ENCODE measurements around the gene ST6GALNAC3.
"Not testable (repeated sequence)": the region's sequence is repeated elsewhere in the genome, so short reads cannot be mapped to it uniquely, and the experiment has no call there.

Gene ST6GALNAC3

GRCh38 chr1:76229279-76230005 lies 154.9 kb downstream of the ST6GALNAC3 start:
- no peaks in the 10 kb centered on the region for H3K36me3 ChIP-seq (ENCODE audit: control insufficient read depth in 2 of 2, insufficient read depth in 2 of 2, low read length in 2 of 2)
- H3K9me3 ChIP-seq (ENCODE audit: control insufficient read depth in 2 of 2, low read length in 2 of 2): no peaks in the 10 kb centered on the region
- H3K4me3 ChIP-seq (ENCODE audit: low read length in 2 of 2): no peak overlapping the region
- no peaks in the 10 kb centered on the region for H3K4me1 ChIP-seq (ENCODE audit: control insufficient read depth in 2 of 2, insufficient read depth in 2 of 2, low read length in 2 of 2)
- H3K27ac ChIP-seq (ENCODE audit: low read depth in 2 of 2, low read length in 2 of 2): no peak overlapping the region
- H3K9ac ChIP-seq (ENCODE audit: low read depth in 1 of 2, low read length in 2 of 2): no peak overlapping the region
- no peaks in the 10 kb centered on the region for H3K27me3 ChIP-seq (ENCODE audit: control insufficient read depth in 2 of 2, insufficient read depth in 2 of 2, low read length in 2 of 2)

GRCh38 chr1:76230842-76231281 lies 156.3 kb downstream of the ST6GALNAC3 start:
- no peak overlapping the region for H3K4me3 ChIP-seq (ENCODE audit: low read length in 2 of 2)
- no peaks in the 10 kb centered on the region for H3K9me3 ChIP-seq (ENCODE audit: control insufficient read depth in 2 of 2, low read length in 2 of 2)
- no peaks in the 10 kb centered on the region for H3K4me1 ChIP-seq (ENCODE audit: control insufficient read depth in 2 of 2, insufficient read depth in 2 of 2, low read length in 2 of 2)
- H3K27me3 ChIP-seq (ENCODE audit: control insufficient read depth in 2 of 2, insufficient read depth in 2 of 2, low read length in 2 of 2): no peaks in the 10 kb centered on the region
- H3K36me3 ChIP-seq (ENCODE audit: control insufficient read depth in 2 of 2, insufficient read depth in 2 of 2, low read length in 2 of 2): no peaks in the 10 kb centered on the region
- no peak overlapping the region for H3K9ac ChIP-seq (ENCODE audit: low read depth in 1 of 2, low read length in 2 of 2)
- H3K27ac ChIP-seq (ENCODE audit: low read depth in 2 of 2, low read length in 2 of 2): no peak overlapping the region

DNA sequence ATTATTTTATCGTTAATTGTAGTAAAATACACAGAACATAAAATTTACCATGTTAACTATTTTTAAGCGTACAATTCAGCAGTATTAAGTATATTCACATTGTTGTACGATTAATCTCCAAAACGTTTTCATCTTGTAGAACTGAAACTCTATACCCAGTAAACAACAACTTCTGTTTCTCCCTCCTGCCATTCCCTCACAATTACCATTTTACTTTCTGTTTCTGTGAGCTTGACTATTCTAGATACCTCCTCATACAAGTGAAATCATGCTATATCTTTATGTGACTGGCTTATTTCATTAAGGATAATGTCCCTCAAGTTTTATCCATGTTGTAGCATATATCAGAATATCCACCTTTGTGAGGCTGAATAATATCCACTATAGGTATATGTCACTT lies 156.8 kb downstream of the ST6GALNAC3 start:
- Histone ChIP-seq H3K9me3 (ENCODE audit: control insufficient read depth in 2 of 2, low read length in 2 of 2) (no peaks in the 10 kb centered on the region), H3K27ac (ENCODE audit: low read depth in 2 of 2, low read length in 2 of 2) (no peak overlapping the region), H3K27me3 (ENCODE audit: control insufficient read depth in 2 of 2, insufficient read depth in 2 of 2, low read length in 2 of 2) (no peaks in the 10 kb centered on the region), H3K36me3 (ENCODE audit: control insufficient read depth in 2 of 2, insufficient read depth in 2 of 2, low read length in 2 of 2) (no peaks in the 10 kb centered on the region), H3K9ac (ENCODE audit: low read depth in 1 of 2, low read length in 2 of 2) (no peak overlapping the region), H3K4me3 (ENCODE audit: low read length in 2 of 2) (no peak overlapping the region), H3K4me1 (ENCODE audit: control insufficient read depth in 2 of 2, insufficient read depth in 2 of 2, low read length in 2 of 2) (no peaks in the 10 kb centered on the region)

DNA sequence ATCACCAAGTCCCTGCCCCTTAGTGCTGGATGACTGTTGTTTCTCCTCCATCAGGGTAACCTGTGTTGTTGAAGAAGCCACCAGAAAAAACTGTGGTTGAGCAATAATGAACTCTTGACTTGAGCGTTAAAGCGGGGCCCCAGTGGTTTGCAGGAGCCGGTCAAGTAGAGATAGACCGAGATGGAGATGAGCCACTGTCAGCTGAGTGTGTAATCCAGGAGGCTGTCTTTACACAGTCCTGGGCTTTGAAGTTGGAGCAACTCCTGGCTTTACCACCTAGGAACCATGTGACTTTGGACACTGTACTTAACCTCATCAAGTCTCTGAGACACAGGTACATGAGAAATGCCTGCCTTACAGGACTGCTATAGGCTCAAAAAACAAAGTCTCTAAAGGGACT lies 158.1 kb downstream of the ST6GALNAC3 start:
- Histone ChIP-seq H3K27me3 (ENCODE audit: control insufficient read depth in 2 of 2, insufficient read depth in 2 of 2, low read length in 2 of 2) (no peaks in the 10 kb centered on the region), H3K4me3 (ENCODE audit: low read length in 2 of 2) (no peak overlapping the region), H3K9ac (ENCODE audit: low read depth in 1 of 2, low read length in 2 of 2) (no peak overlapping the region), H3K36me3 (ENCODE audit: control insufficient read depth in 2 of 2, insufficient read depth in 2 of 2, low read length in 2 of 2) (no peaks in the 10 kb centered on the region), H3K4me1 (ENCODE audit: control insufficient read depth in 2 of 2, insufficient read depth in 2 of 2, low read length in 2 of 2) (no peaks in the 10 kb centered on the region), H3K9me3 (ENCODE audit: control insufficient read depth in 2 of 2, low read length in 2 of 2) (no peaks in the 10 kb centered on the region), H3K27ac (ENCODE audit: low read depth in 2 of 2, low read length in 2 of 2) (no peak overlapping the region)

- H3K4me1 ChIP-seq (ENCODE audit: control insufficient read depth in 2 of 2, insufficient read depth in 2 of 2, low read length in 2 of 2): no peaks in the 10 kb centered on the region
- H3K36me3 ChIP-seq (ENCODE audit: control insufficient read depth in 2 of 2, insufficient read depth in 2 of 2, low read length in 2 of 2): no peaks in the 10 kb centered on the region
- no peak overlapping the region for H3K27ac ChIP-seq (ENCODE audit: low read depth in 2 of 2, low read length in 2 of 2)
- H3K27me3 ChIP-seq (ENCODE audit: control insufficient read depth in 2 of 2, insufficient read depth in 2 of 2, low read length in 2 of 2): no peaks in the 10 kb centered on the region
- H3K9me3 ChIP-seq (ENCODE audit: control insufficient read depth in 2 of 2, low read length in 2 of 2): no peaks in the 10 kb centered on the region
- no peak overlapping the region for H3K9ac ChIP-seq (ENCODE audit: low read depth in 1 of 2, low read length in 2 of 2)
- H3K4me3 ChIP-seq (ENCODE audit: low read length in 2 of 2): no peak overlapping the region
These were observed 159.5 kb downstream of the ST6GALNAC3 start for GRCh38 chr1:76234061-76234460.

GRCh38 chr1:76237211-76237610 lies 162.7 kb downstream of the ST6GALNAC3 start:
- Histone ChIP-seq H3K4me3 (ENCODE audit: low read length in 2 of 2) (no peak overlapping the region), H3K4me1 (ENCODE audit: control insufficient read depth in 2 of 2, insufficient read depth in 2 of 2, low read length in 2 of 2) (no peaks in the 10 kb centered on the region), H3K36me3 (ENCODE audit: control insufficient read depth in 2 of 2, insufficient read depth in 2 of 2, low read length in 2 of 2) (no peaks in the 10 kb centered on the region), H3K27ac (ENCODE audit: low read depth in 2 of 2, low read length in 2 of 2) (no peak overlapping the region), H3K27me3 (ENCODE audit: control insufficient read depth in 2 of 2, insufficient read depth in 2 of 2, low read length in 2 of 2) (no peaks in the 10 kb centered on the region), H3K9ac (ENCODE audit: low read depth in 1 of 2, low read length in 2 of 2) (no peak overlapping the region), H3K9me3 (ENCODE audit: control insufficient read depth in 2 of 2, low read length in 2 of 2) (no peaks in the 10 kb centered on the region)

DNA sequence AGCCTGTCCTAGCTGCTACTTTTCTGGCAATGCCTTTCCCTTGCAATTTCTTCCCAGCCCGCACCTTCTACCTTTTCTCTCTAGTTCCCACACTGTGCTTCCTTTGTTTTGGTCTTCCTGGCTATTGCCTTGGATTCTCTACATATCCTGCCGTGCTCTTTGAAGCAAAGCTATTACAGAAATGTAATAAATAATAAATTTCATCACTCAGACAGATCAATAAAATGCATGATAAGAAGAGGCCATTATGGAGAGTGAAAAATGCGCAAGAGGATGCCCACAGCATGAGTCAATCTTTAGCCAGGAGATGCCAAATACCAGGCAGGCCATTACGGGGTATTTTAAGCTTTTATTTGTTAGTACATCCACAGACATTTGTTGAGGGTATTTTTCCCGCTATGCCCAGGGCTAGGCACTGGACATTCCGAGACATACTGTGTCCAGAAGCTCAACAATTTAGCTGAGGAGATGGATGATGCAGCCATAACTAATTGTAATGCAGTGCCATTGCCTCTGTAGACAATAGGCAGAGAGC lies 163.6 kb downstream of the ST6GALNAC3 start:
- H3K27me3 ChIP-seq (ENCODE audit: control insufficient read depth in 2 of 2, insufficient read depth in 2 of 2, low read length in 2 of 2): no peaks in the 10 kb centered on the region
- H3K9ac ChIP-seq (ENCODE audit: low read depth in 1 of 2, low read length in 2 of 2): no peak overlapping the region
- H3K27ac ChIP-seq (ENCODE audit: low read depth in 2 of 2, low read length in 2 of 2): no peak overlapping the region
- no peaks in the 10 kb centered on the region for H3K4me1 ChIP-seq (ENCODE audit: control insufficient read depth in 2 of 2, insufficient read depth in 2 of 2, low read length in 2 of 2)
- H3K9me3 ChIP-seq (ENCODE audit: control insufficient read depth in 2 of 2, low read length in 2 of 2): no peaks in the 10 kb centered on the region
- no peaks in the 10 kb centered on the region for H3K36me3 ChIP-seq (ENCODE audit: control insufficient read depth in 2 of 2, insufficient read depth in 2 of 2, low read length in 2 of 2)
- H3K4me3 ChIP-seq (ENCODE audit: low read length in 2 of 2): no peak overlapping the region

DNA sequence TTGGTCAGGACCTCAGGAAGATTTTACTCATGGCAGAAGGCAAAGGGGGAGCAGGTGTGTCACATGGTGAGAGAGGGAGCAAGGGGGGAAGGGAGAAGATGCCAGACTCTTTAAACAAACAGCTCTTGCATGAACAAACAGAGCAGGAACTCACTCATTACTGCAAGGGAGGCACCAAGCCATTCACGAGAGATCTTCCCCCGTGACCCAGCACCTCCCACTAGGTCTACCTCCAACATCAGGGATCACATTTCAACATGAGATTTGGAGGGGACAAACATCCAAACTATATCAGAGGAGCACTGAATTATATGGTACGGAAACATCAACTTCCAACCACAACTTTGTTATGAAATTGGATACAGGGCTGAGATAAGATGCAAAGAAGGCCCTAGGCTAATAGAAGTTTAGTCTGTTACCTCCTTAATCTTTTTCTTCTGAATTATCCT lies 164.9 kb downstream of the ST6GALNAC3 start:
- Histone ChIP-seq H3K36me3 (ENCODE audit: control insufficient read depth in 2 of 2, insufficient read depth in 2 of 2, low read length in 2 of 2) (no peaks in the 10 kb centered on the region), H3K27ac (ENCODE audit: low read depth in 2 of 2, low read length in 2 of 2) (no peak overlapping the region)

GRCh38 chr1:76240316-76240715 lies 165.8 kb downstream of the ST6GALNAC3 start:
- Histone ChIP-seq H3K36me3 (ENCODE audit: control insufficient read depth in 2 of 2, insufficient read depth in 2 of 2, low read length in 2 of 2) (no peaks in the 10 kb centered on the region), H3K27ac (ENCODE audit: low read depth in 2 of 2, low read length in 2 of 2) (no peak overlapping the region), H3K9ac (ENCODE audit: low read depth in 1 of 2, low read length in 2 of 2) (no peak overlapping the region), H3K4me1 (ENCODE audit: control insufficient read depth in 2 of 2, insufficient read depth in 2 of 2, low read length in 2 of 2) (no peaks in the 10 kb centered on the region), H3K27me3 (ENCODE audit: control insufficient read depth in 2 of 2, insufficient read depth in 2 of 2, low read length in 2 of 2) (no peaks in the 10 kb centered on the region), H3K9me3 (ENCODE audit: control insufficient read depth in 2 of 2, low read length in 2 of 2) (no peaks in the 10 kb centered on the region), H3K4me3 (ENCODE audit: low read length in 2 of 2) (no peak overlapping the region)

More for the DNA sequence above, 164.9 kb downstream of the ST6GALNAC3 start:
- H3K4me3 ChIP-seq (ENCODE audit: low read length in 2 of 2): no peak overlapping the region
- no peak overlapping the region for H3K9ac ChIP-seq (ENCODE audit: low read depth in 1 of 2, low read length in 2 of 2)
- H3K9me3 ChIP-seq (ENCODE audit: control insufficient read depth in 2 of 2, low read length in 2 of 2): no peaks in the 10 kb centered on the region
- H3K27me3 ChIP-seq (ENCODE audit: control insufficient read depth in 2 of 2, insufficient read depth in 2 of 2, low read length in 2 of 2): no peaks in the 10 kb centered on the region
- no peaks in the 10 kb centered on the region for H3K4me1 ChIP-seq (ENCODE audit: control insufficient read depth in 2 of 2, insufficient read depth in 2 of 2, low read length in 2 of 2)

DNA sequence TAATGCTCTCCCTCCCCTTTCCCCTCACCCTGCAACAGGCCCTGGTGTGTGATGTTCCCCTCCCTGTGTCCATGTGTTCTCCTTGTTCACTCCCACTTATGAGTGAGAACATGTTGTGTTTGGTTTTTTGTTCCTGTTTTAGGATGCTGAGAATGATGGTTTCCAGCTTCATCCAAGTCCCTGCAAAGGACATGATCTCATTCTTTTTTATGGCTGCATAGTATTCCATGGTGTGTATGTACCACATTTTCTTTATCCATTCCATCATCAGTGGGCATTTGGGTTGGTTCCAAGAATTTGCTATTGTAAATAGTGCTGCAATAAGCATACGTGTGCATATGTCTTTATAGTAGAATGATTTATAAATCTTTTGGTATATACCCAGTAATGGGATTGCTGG lies 168.0 kb downstream of the ST6GALNAC3 start:
- H3K27ac ChIP-seq (ENCODE audit: low read depth in 2 of 2, low read length in 2 of 2); H3K36me3 ChIP-seq (ENCODE audit: control insufficient read depth in 2 of 2, insufficient read depth in 2 of 2, low read length in 2 of 2); H3K27me3 ChIP-seq (ENCODE audit: control insufficient read depth in 2 of 2, insufficient read depth in 2 of 2, low read length in 2 of 2); H3K9me3 ChIP-seq (ENCODE audit: control insufficient read depth in 2 of 2, low read length in 2 of 2); H3K4me1 ChIP-seq (ENCODE audit: control insufficient read depth in 2 of 2, insufficient read depth in 2 of 2, low read length in 2 of 2); H3K9ac ChIP-seq (ENCODE audit: low read depth in 1 of 2, low read length in 2 of 2); H3K4me3 ChIP-seq (ENCODE audit: low read length in 2 of 2): not testable (repeated sequence)
